Suppressor macrophage (primary cell): Measurements from ENCODE around the gene PLSCR1.
"Not testable (repeated sequence)": the region's sequence is repeated elsewhere in the genome, so short reads cannot be mapped to it uniquely, and the experiment has no call there.

Source experiments
- DNase-seq, 4 experiments: peaks; one replicate each; pipeline ENCODE4 v3.0.0-alpha.2; 2020 to 2022

The PLSCR1 gene

DNA sequence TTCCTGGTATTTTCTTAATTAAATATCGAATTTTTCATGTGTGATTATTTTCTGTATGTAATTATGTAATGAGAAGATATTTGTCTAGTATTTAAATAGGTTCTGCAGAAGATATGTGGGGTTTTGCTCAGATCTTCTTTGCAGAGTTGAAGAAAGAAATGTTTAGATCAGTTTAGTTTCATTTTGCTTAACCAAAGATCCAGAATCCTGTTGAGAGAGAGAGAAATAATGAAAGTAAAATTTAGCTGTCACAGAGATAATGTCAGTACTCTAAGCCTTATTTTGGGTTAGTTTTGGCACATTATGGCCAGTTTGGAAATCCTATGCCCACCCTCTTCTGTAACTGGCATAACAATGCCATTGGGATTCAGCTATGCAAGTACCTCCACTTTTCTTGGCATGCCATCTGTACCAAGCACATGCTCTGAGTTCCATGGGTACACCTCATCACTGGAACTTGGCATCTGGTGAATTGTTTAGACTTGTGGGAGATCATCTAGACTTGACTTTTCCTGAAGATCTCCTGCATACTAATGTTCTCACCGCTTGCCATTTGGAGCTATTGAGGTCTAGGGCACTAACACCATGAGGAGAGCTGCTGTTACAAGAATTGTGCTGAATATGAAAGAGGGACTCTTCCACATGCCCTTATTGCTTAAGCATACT lies 30.9 kb downstream of the PLSCR1 start:
- DNase-seq: no peak

DNA sequence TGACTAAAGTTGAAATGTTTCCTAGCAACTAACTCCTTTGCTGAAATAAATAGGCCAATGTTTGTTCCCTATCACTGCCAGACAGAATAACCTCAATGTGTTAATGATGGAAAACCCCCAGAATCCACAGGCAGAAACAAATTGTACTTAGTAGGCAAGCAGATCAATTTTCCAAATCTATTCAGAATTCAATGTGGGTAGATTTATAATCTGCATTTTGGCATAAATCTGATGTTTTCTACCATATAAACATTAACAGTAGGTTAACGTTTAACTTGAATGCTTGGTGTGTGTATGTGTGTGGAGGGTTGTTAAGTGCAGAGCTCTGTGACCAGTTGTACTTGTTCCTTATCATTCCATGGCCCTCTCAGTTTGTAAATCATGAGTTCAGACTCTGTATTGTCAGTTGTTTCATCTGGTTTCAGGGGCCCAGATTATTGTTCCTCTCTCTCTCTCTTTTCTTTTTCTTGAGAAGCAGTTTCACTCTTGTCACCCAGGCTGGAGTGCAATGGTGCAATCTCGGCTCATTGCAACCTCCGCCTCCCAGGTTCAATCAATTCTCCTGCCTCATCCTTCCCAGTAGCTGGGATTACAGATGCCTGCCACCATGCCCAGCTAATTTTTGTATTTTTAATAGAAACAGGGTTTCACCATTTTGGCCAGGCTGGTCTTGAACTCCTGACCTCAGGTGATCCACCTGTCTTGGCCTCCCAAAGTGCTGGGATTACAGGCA lies 32.8 kb downstream of the PLSCR1 start:
- no peak for DNase-seq

- no peak for DNase-seq
Observed at GRCh38 chr3:146507331-146508120, 36.9 kb downstream of the PLSCR1 start.

GRCh38 chr3:146505516-146505915 lies 38.9 kb downstream of the PLSCR1 start:
- DNase-seq: no peak

- no peak for DNase-seq
Observed at GRCh38 chr3:146504498-146505197, 39.8 kb downstream of the PLSCR1 start.

GRCh38 chr3:146503461-146504202 lies 40.8 kb downstream of the PLSCR1 start:
- DNase-seq: peak; percentile 39 to 64 (median 60)

GRCh38 chr3:146502887-146503460 lies 41.4 kb downstream of the PLSCR1 start:
- DNase-seq: no peak

DNA sequence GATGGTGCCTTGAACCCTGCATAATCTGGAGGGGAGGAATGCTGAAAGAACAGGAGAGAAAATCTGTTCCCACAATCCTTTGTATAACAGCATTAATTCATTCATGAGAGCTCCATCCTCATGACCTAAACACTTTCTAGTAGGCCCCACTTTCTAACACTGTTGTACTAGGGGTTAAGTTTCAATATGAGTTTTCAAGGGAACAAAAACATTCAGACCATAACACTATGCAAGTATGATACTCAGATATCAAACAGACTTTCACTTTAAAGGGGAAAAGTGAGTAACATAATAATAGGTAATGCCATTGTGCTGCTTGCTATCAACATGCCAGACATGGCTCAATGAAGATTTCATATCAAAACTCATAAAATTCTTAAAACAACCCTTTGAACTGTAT lies 42.7 kb downstream of the PLSCR1 start:
- no peak for DNase-seq

GRCh38 chr3:146499701-146500100 lies 44.7 kb downstream of the PLSCR1 start:
- DNase-seq: no peak

GRCh38 chr3:146498002-146498736 lies 46.2 kb downstream of the PLSCR1 start:
- DNase-seq: no peak

GRCh38 chr3:146497145-146497843 lies 47.1 kb downstream of the PLSCR1 start:
- DNase-seq: not testable (repeated sequence)

DNA sequence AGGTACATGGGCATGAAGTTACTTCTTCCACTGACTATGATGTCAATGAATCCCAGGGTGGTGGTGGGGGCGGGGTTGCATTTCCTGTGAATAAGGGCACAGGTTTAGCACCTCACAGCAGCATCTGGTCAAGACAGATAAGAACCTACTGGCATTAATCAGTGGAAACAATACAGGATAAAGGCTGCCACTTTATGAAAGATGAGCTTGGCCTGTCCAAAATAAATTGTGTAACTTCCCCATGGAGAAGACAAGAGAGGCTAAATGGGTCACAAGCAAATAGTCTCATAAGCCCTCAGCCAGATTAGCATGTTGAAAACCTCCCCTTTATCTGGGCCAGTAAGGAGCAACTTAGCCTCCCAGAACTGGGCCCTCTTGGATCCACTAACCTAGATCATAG lies 47.7 kb downstream of the PLSCR1 start:
- DNase-seq: no peak

- DNase-seq: no peak
Observed at GRCh38 chr3:146496251-146496650, 48.2 kb downstream of the PLSCR1 start.

- no peak for DNase-seq
Observed at GRCh38 chr3:146493761-146494160, 50.6 kb downstream of the PLSCR1 start.

DNA sequence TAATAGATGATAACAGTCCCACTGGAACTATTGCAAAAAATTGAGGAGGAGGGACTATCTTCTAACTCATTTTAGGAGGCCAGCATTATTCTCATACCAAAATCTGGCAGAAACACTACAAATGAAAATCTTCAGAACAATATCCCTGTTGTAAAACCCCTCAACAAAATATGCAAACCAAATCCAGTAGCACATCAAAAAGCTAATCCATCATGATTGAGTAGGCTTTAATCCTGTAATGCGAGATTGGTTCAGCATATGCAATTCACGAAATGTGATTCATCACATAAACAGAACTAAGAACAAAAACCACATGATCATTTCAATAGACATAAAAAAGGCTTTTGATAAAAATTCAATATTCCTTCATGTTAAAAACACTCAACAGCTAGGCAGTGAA lies 51.2 kb downstream of the PLSCR1 start:
- DNase-seq: no peak

DNA sequence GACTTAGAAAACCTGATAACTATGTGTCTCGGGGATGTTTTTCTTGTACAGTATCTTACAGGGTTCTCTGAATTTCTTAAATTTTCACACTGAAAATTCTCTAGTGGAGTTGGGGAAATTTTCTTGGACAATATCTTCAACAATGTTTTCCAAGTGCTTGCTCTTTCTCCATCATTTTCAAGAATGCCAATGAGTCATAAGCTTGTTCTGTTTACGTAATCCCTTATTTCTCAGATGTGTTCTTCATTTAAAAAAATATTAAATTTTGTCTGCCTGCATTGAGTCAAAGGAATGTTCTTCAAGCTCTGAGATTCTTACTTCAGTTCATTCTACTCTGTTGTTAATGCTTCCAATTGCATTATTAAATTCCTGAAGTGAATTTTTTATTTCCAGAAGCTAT lies 53.1 kb downstream of the PLSCR1 start:
- peak in 1 of 4 experiments; percentile 21 for DNase-seq

GRCh38 chr3:146485297-146485696 lies 59.1 kb downstream of the PLSCR1 start:
- no peak for DNase-seq

DNA sequence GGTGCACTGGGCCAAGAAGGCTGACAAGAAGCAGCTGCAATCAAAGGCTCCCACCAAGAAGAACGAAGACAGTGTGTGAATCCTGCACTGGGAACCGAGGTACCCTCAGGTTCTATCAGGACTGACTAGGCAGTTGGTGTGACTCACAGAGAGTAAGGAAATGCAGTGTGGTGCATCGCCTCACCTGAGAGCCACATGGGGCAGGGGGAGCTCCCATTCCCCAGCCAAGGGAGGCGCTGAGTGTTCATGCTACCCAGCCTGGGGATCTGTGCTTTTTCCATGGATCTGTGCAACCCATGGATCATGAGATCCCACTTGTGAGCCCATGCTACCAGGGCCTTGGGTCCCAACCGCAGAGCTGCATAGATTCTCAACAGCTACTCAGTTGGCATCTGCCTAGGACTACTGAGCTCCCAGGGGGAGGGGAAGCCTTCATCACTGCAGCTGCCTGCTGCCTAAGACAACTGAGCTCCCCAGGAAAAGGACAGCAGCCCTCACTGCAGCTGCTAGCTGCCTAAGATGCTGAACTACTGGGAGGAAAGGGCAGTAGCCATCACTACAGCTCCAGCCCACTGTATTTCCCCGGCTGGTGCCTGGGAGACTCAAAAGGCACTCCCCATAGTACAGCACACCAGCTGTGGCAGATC lies 68.2 kb downstream of the PLSCR1 start:
- no peak for DNase-seq

DNA sequence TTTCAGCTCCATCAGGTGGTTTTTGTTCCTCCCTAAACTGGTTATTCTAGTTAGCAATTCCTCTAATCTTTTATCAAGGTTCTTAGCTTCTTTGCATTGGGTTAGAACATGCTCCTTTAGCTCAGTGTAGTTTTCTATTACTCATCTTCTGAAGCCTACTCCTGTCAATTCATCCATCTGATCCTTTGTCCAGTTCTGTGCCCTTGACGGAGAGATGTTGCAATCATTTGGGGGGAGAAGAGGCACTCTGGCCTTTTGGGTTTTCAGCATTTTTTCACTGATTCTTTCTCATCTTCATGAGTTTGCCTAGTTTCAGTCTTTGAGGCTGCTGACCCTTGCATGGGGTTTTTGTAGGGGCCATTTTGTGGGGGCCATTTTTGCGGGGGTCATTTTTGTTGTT lies 69.4 kb downstream of the PLSCR1 start:
- not testable (repeated sequence) for DNase-seq

DNA sequence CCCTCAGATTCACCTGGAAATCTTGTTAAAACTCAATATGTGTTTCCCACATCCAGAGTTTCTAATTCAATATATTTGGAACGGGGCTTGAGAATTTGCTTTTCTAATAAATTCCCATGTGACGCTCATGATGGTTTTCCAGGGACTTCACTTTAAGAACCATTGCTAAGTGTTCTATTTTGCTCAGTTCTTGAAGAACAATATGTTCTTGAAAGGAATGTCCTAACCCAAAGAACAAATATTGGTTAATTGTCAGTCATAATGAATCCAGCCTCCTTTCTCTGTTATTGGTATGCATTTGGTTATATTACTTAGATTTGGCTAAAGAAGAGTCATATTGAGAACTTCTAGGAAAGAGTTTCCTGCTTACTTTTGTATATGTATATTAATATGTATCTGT lies 70.7 kb downstream of the PLSCR1 start:
- no peak for DNase-seq
